HG02943 (cell line): ENCODE measurements around the gene MPZL2.

Source experiments
- ATAC-seq: cut with Tn5 transposase; IDR thresholded peaks from one replicate; pipeline ENCODE4 v1.9.1; 2021; ENCODE audit warnings: mild to moderate bottlenecking, low read depth, moderate library complexity; ENCODE audit not compliant: unreplicated experiment

The MPZL2 gene

GRCh38 chr11:118206391-118207031 lies 57.6 kb downstream of the MPZL2 start:
- ATAC-seq, result no peak

- ATAC-seq, result no peak
Measured at GRCh38 chr11:118205606-118206378, 58.3 kb downstream of the MPZL2 start.
